Smooth muscle cell (in vitro differentiated cells): ENCODE data around the gene HACD4. TPM values are rescaled to one million over a fixed set of nuclear protein-coding genes. Genes with fewer than 3 reads are reported as not detected.
A peak's percentile ranks its signal among the peaks of the same experiment; 100 is the strongest.

ENCODE experiments used
- DNase-seq: peaks from one replicate; lab custom pipeline; 2025; ENCODE audit not compliant: unreplicated experiment; lab: John Stamatoyannopoulos, UW
- H2AFZ ChIP-seq: fragments of 200-600 bp; sonication (generic); 2 replicates; pipeline ENCODE4 v1.6.0; 2016; ENCODE audit warnings: antibody characterized with exemption, low read depth, mild to moderate bottlenecking
- H3F3A ChIP-seq: fragments of 200-600 bp; sonication (generic); 2 replicates; pipeline ENCODE4 v1.6.0; 2017; ENCODE audit warnings: antibody characterized with exemption, low read depth
- H3K27ac ChIP-seq: fragments of 200-600 bp; sonication (generic); 2 replicates; pipeline ENCODE4 v1.5.1; 2016; ENCODE audit warnings: low read depth, mild to moderate bottlenecking
- H3K27me3 ChIP-seq: fragments of 200-600 bp; sonication (generic); 2 replicates; pipeline ENCODE4 v1.6.1; 2016; ENCODE audit warnings: low read depth, mild to moderate bottlenecking
- H3K36me3 ChIP-seq: fragments of 200-600 bp; sonication (generic); 2 replicates; pipeline ENCODE4 v1.5.1; 2016; ENCODE audit warnings: low read depth
- H3K4me1 ChIP-seq: fragments of 200-600 bp; sonication (generic); 2 replicates; pipeline ENCODE4 v1.5.1; 2016; ENCODE audit warnings: low read depth
- H3K4me2 ChIP-seq: fragments of 200-600 bp; sonication (generic); 2 replicates; pipeline ENCODE4 v1.6.0; 2016; ENCODE audit warnings: mild to moderate bottlenecking
- H3K4me3 ChIP-seq: fragments of 200-600 bp; sonication (generic); 2 replicates; pipeline ENCODE4 v1.5.1; 2016; ENCODE audit warnings: mild to moderate bottlenecking
- H3K79me2 ChIP-seq: fragments of 200-600 bp; sonication (generic); 2 replicates; pipeline ENCODE4 v1.6.0; 2016; ENCODE audit warnings: low read depth, mild to moderate bottlenecking
- H3K9ac ChIP-seq: fragments of 200-600 bp; sonication (generic); 2 replicates; pipeline ENCODE4 v1.6.0; 2016; ENCODE audit warnings: low read depth
- H3K9me3 ChIP-seq: fragments of 200-600 bp; sonication (generic); replicated peaks from 2 replicates; pipeline ENCODE4 v1.5.1; 2016; ENCODE audit warnings: low read depth
- H4K20me1 ChIP-seq: fragments of 200-600 bp; sonication (generic); 2 replicates; pipeline ENCODE4 v1.6.0; 2016; ENCODE audit warnings: low read depth
- WGBS: methylation state at CpG from one replicate; pipeline ENCODE4 v1.1.7; 2016; ENCODE audit warnings: low lambda C conversion rate; 5-methylcytosine and 5-hydroxymethylcytosine counted together
- polyA plus RNA-seq: library from polyadenylated mRNA; unstranded; fragments of >200 nt; fragmentation: Nextera tagmentation; extraction: Ambion mirVana; gene quantifications from 2 replicates; pipeline ENCODE4 v1.2.1, GENCODE V29; 2016
- total RNA-seq: library from RNA; depleted of rRNA; stranded (reverse); fragments of >200 nt; gene quantifications from 2 replicates; pipeline ENCODE4 v1.2.3, GENCODE V29; 2014
- TF ChIP-seq, protein P1 (sequence below): fragments of 200-600 bp; sonication (generic); IDR thresholded peaks from 2 replicates; pipeline ENCODE4 v1.5.1; 2017; ENCODE audit warnings: borderline replicate concordance, mild to moderate bottlenecking, antibody characterized with exemption; ENCODE audit not compliant: insufficient read depth, poor library complexity, severe bottlenecking

The HACD4 gene
- total and polyA plus RNA-seq, 2 experiments from 2014 or later = 2.6 to 6.2 TPM

DNA sequence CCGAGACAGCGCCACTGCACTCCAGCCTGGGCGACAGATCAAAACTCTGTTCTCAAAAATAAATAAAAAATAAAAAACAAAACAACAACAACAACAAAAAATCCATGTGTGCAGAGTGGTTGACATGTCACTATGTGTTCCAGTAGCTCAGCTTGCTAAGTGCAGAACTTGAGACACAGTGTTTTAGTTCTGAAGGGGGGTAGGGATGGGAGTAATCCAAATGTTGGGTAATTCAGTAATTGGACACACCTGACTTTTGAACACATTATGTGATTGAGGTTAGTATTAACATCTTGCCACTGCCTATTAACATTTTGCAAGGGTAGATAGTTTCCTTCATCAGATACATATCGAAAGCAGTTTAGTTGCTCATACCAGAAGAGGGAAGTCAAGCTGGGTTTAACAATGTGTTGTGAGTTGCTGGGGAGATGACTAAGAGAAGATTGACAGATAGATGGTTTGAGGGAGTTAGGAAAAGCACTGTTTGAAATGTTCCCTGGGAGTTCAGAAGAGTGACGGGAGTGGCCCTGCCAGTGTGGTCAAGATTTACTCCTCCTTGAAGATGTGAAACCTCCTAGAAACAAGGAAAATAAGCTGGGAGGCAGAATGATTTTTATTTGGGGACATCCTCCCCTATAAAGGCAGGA, 928 bp downstream of the HACD4 start:
- Histone ChIP-seq H2AFZ (peak overlapping the region; percentile 67), H3K4me2 (peak overlapping the region; percentile 92), H4K20me1 (no peaks in the 10 kb centered on the region), H3K4me3 (peak overlapping the region; percentile 67), H3F3A (peaks cover 10% of the 10 kb centered on the region), H3K79me2 (no peaks in the 10 kb centered on the region), H3K4me1 (no peaks in the 10 kb centered on the region), H3K27me3 (no peaks in the 10 kb centered on the region), H3K36me3 (no peaks in the 10 kb centered on the region), H3K9me3 (no peaks in the 10 kb centered on the region), H3K27ac (no peak overlapping the region), H3K9ac (no peak overlapping the region)
- no peak for DNase-seq
- TF ChIP-seq, protein P1, sequence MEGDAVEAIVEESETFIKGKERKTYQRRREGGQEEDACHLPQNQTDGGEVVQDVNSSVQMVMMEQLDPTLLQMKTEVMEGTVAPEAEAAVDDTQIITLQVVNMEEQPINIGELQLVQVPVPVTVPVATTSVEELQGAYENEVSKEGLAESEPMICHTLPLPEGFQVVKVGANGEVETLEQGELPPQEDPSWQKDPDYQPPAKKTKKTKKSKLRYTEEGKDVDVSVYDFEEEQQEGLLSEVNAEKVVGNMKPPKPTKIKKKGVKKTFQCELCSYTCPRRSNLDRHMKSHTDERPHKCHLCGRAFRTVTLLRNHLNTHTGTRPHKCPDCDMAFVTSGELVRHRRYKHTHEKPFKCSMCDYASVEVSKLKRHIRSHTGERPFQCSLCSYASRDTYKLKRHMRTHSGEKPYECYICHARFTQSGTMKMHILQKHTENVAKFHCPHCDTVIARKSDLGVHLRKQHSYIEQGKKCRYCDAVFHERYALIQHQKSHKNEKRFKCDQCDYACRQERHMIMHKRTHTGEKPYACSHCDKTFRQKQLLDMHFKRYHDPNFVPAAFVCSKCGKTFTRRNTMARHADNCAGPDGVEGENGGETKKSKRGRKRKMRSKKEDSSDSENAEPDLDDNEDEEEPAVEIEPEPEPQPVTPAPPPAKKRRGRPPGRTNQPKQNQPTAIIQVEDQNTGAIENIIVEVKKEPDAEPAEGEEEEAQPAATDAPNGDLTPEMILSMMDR = no peak
- 78% methylated on average over 5 of the region's 5 CpGs for WGBS

DNA sequence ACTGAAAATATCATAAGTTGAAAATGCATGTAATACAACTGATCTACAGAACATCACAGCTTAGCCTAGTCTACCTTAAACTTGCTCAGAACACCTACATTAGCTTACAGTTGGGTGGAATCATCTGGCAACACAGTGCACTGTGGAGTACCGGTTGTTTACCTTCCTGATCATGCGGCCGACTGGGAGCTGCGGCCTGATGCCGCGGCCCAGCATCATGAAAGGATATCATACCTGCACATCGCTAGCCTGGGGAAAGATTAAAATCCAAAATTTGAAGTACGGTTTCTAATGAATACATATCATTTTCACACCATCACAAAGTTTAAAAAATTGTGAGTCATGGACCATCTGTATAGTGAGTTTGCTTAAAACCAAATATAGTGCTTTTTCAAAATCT, 1.8 kb downstream of the HACD4 start:
- H2AFZ ChIP-seq = no peak overlapping the region
- no peak overlapping the region for H3K9ac ChIP-seq
- TF ChIP-seq, protein P1 = no peak
- H3K79me2 ChIP-seq = no peaks in the 10 kb centered on the region
- peaks cover 10% of the 10 kb centered on the region for H3F3A ChIP-seq
- H3K27ac ChIP-seq = no peak overlapping the region
- H4K20me1 ChIP-seq = no peaks in the 10 kb centered on the region
- no peaks in the 10 kb centered on the region for H3K4me1 ChIP-seq
- no peak overlapping the region for H3K4me3 ChIP-seq
- H3K27me3 ChIP-seq = no peaks in the 10 kb centered on the region
- H3K9me3 ChIP-seq = no peaks in the 10 kb centered on the region
- WGBS = 94% methylated on average over 8 of the region's 8 CpGs
- H3K36me3 ChIP-seq = no peaks in the 10 kb centered on the region
- H3K4me2 ChIP-seq = no peak overlapping the region
- DNase-seq = no peak

DNA sequence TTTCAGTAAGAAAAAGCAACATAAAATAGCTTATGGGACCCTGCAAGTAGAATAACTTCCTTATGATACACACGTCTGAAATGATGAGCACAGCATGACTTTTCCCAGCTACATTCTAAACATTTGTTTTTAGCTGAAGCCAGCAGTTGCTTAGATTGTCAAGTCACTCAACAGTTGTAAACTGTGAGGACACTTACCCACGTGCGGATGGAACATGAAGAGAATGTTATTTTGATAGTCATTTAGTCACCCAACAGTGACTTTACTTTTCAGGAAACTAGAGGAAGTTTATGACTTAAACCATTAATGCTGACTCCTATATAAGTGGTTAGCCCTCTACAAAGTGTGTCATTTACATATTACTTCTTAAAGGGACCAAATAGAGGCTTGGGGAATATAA, 3.0 kb downstream of the HACD4 start:
- Histone ChIP-seq H2AFZ (no peak overlapping the region), H3F3A (peaks cover 10% of the 10 kb centered on the region), H3K9me3 (no peaks in the 10 kb centered on the region), H3K27ac (peak overlapping the region; percentile 26), H3K4me3 (no peak overlapping the region), H3K4me2 (no peak overlapping the region), H4K20me1 (no peaks in the 10 kb centered on the region), H3K79me2 (no peaks in the 10 kb centered on the region), H3K27me3 (no peaks in the 10 kb centered on the region), H3K9ac (no peak overlapping the region), H3K4me1 (no peaks in the 10 kb centered on the region), H3K36me3 (no peaks in the 10 kb centered on the region)
- TF ChIP-seq, protein P1 = no peak
- no peak for DNase-seq
- WGBS = 52% methylated on average over 3 of the region's 3 CpGs

DNA sequence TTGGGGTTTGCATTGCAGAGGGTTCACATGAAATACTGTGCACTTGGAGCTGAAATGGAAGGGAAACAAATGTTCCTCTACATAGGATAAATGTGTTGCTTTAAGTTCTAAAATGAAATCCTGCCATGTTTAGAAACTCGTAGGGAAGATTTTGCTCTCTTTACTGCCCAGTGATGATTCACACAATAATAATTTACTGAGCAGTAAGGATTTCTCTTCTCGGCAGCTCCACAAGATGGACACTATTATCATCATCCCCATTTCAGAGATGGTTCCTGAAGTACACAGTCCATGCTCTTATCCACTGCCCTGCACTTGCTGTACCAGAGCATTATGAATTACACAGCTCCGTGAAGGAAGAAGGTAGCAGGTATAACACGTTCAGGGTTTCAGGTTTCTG, 4.1 kb downstream of the HACD4 start:
- Histone ChIP-seq H3K4me2 (peak overlapping the region; percentile 64), H3K36me3 (no peaks in the 10 kb centered on the region), H3K4me3 (no peak overlapping the region), H3K9me3 (no peaks in the 10 kb centered on the region), H2AFZ (no peak overlapping the region), H3K27me3 (no peaks in the 10 kb centered on the region), H3K9ac (no peak overlapping the region), H3K4me1 (no peaks in the 10 kb centered on the region), H3K27ac (peak overlapping the region; percentile 48), H3K79me2 (no peaks in the 10 kb centered on the region), H4K20me1 (no peaks in the 10 kb centered on the region), H3F3A (peaks cover 10% of the 10 kb centered on the region)
- no peak for DNase-seq
- WGBS = 41% methylated on average over 4 of the region's 4 CpGs
- TF ChIP-seq, protein P1 = no peak
